Neuronal stem cell (in vitro differentiated cells): Measurements from ENCODE around the gene TESPA1.
A peak's percentile ranks its signal among the peaks of the same experiment; 100 is the strongest.

Source experiments
- DNase-seq: peaks from one replicate; pipeline ENCODE4 v3.0.0-alpha.2; 2013; ENCODE audit warnings: low spot score
- H2AFZ ChIP-seq: one replicate; pipeline ENCODE4 v1.6.1; 2013; ENCODE audit warnings: mild to moderate bottlenecking, low read length, inconsistent platforms
- H2AK5ac ChIP-seq: 2 replicates; pipeline ENCODE4 v1.6.1; 2013; ENCODE audit warnings: low read depth, mild to moderate bottlenecking, inconsistent platforms, low read length, moderate library complexity, mixed read lengths
- H2BK120ac ChIP-seq: 2 replicates; pipeline ENCODE4 v1.6.1; 2013; ENCODE audit warnings: low read depth, mild to moderate bottlenecking, inconsistent platforms, low read length, moderate library complexity, mixed read lengths
- H2BK12ac ChIP-seq: one replicate; pipeline ENCODE4 v1.6.1; 2013; ENCODE audit warnings: low read length, inconsistent platforms
- H2BK15ac ChIP-seq: 2 replicates; pipeline ENCODE4 v1.6.1; 2013; ENCODE audit warnings: mild to moderate bottlenecking, low read length, inconsistent platforms, mixed read lengths
- H2BK5ac ChIP-seq: one replicate; pipeline ENCODE4 v1.6.1; 2013; ENCODE audit warnings: inconsistent platforms, mild to moderate bottlenecking, low read length, moderate library complexity
- H3K14ac ChIP-seq: one replicate; pipeline ENCODE4 v1.6.1; 2013; ENCODE audit warnings: low read length, inconsistent platforms
- H3K18ac ChIP-seq: 2 replicates; pipeline ENCODE4 v1.6.1; 2013; ENCODE audit warnings: low read length, inconsistent platforms
- H3K23ac ChIP-seq: 2 replicates; pipeline ENCODE4 v1.6.1; 2013; ENCODE audit warnings: low read depth, mild to moderate bottlenecking, mixed read lengths, low read length, inconsistent platforms; ENCODE audit not compliant: poor library complexity
- H3K27ac ChIP-seq: replicated peaks from 3 replicates; pipeline ENCODE4 v1.5.1; 2013; ENCODE audit warnings: low read length, inconsistent platforms
- H3K27me3 ChIP-seq, 3 experiments: 2 replicates each; pipeline ENCODE4 v1.6.1; 2013; ENCODE audit warnings: low read length in 3 of 3, mild to moderate bottlenecking in 2 of 3, inconsistent platforms in 1 of 3, low read depth in 1 of 3, mixed read lengths in 1 of 3, moderate library complexity in 1 of 3; ENCODE audit not compliant: control insufficient read depth in 3 of 3, insufficient read depth in 3 of 3
- H3K36me3 ChIP-seq, 2 donors: replicated peaks in 1 of 2; 2 replicates each; pipeline ENCODE4 v1.6.1; 2013; ENCODE audit warnings: low read length in 2 of 2; ENCODE audit not compliant: control insufficient read depth in 2 of 2, insufficient read depth in 2 of 2
- H3K4ac ChIP-seq: 2 replicates; pipeline ENCODE4 v1.6.1; 2013; ENCODE audit warnings: inconsistent platforms, mild to moderate bottlenecking, low read length, moderate library complexity
- H3K4me1 ChIP-seq, 2 donors: 1 replicate in 1 of 2; 2 replicates in 1 of 2; pipeline ENCODE4 v1.6.1; 2013; ENCODE audit warnings: low read length in 2 of 2, low read depth in 1 of 2; ENCODE audit not compliant: control insufficient read depth in 2 of 2, insufficient read depth in 1 of 2
- H3K4me2 ChIP-seq: one replicate; pipeline ENCODE4 v1.6.1; 2013; ENCODE audit warnings: mild to moderate bottlenecking, low read length, inconsistent platforms; ENCODE audit not compliant: insufficient read depth, poor library complexity, severe bottlenecking
- H3K4me3 ChIP-seq, 2 donors: 2 replicates each; pipeline ENCODE4 v1.5.1; 2013; ENCODE audit warnings: low read length in 2 of 2, mild to moderate bottlenecking in 2 of 2, inconsistent platforms in 1 of 2, moderate library complexity in 1 of 2
- H3K79me1 ChIP-seq: one replicate; pipeline ENCODE4 v1.6.1; 2013; ENCODE audit warnings: low read depth, mild to moderate bottlenecking, inconsistent platforms, low read length, moderate library complexity
- H3K9ac ChIP-seq: one replicate; pipeline ENCODE4 v1.6.1; 2013; ENCODE audit warnings: mild to moderate bottlenecking, low read depth, low read length, inconsistent platforms; ENCODE audit not compliant: poor library complexity
- H3K9me3 ChIP-seq, 2 donors: replicated peaks in 1 of 2; 2 replicates each; pipeline versions ENCODE3 to v1.6.1; 2013; ENCODE audit warnings: low read length in 2 of 2, mild to moderate bottlenecking in 2 of 2, inconsistent platforms in 1 of 2, low read depth in 1 of 2, mixed read lengths in 1 of 2, moderate library complexity in 1 of 2; ENCODE audit not compliant: control insufficient read depth in 2 of 2, insufficient read depth in 1 of 2
- H4K8ac ChIP-seq: one replicate; pipeline ENCODE4 v1.6.1; 2013; ENCODE audit warnings: low read depth, mild to moderate bottlenecking, inconsistent platforms, low read length, moderate library complexity
- H4K91ac ChIP-seq: one replicate; pipeline ENCODE4 v1.6.1; 2013; ENCODE audit warnings: low read length, low read depth, mild to moderate bottlenecking, inconsistent platforms; ENCODE audit not compliant: poor library complexity
- WGBS, 2 donors: extraction: QIAGEN DNeasy Blood & Tissue Kit; methylation state at CpG; one replicate each; pipeline ENCODE4 v1.1.7; 2013; ENCODE audit warnings: missing lambda C conversion rate in 2 of 2, mixed read lengths in 1 of 2; ENCODE audit not compliant: insufficient read length in 2 of 2, insufficient replicate concordance in 1 of 2; ENCODE audit errors: extremely low coverage in 2 of 2; 5-methylcytosine and 5-hydroxymethylcytosine counted together

Gene TESPA1

DNA sequence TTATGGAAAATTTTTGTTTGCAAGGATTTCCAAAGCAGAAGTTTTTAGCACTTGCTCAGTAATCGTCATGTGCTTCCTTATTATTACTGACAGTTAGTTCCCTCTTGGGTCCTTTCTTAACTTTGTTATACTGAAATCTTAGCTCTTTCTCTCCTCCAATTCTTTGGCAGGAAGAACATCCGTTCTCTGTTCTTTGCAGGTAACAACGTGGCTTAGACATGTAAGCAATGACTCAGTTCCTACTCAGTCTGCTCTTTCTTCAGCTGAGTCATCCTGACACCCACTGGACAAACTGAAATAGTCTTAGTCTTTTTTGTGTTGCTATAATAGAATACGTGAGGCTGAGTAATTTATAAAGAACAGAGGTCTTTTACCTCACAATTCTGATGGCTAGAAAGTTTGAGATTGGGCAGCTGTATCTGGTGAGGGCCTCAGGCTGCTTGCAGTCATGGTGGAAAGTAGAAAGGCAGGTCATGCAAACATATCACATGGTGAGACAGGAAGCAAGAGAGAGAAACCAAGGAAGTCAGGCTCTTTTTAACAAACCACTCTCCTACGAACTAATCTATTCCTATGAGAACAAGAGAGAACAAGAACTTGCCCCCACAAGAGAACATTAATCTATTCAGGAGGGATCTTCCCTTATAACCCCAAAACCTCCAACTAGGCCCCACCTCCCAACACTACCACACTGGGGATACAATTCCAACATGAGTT is 49.2 kb downstream of the TESPA1 start:
- Histone ChIP-seq H3K9me3 (no peaks in the 10 kb centered on the region), H2BK5ac (no peak overlapping the region), H3K9ac (no peak overlapping the region), H3K4ac (no peak overlapping the region), H3K18ac (no peak overlapping the region), H3K4me1 (peaks cover 0 to 3% of the 10 kb centered on the region in 2 donors), H2BK12ac (no peak overlapping the region), H3K27ac (no peak overlapping the region), H2AK5ac (no peak overlapping the region), H4K91ac (no peak overlapping the region), H3K4me2 (no peak overlapping the region), H4K8ac (no peak overlapping the region), H3K79me1 (no peaks in the 10 kb centered on the region), H3K36me3 (no peaks in the 10 kb centered on the region), H3K27me3 (no peaks in the 10 kb centered on the region), H3K4me3 (no peak overlapping the region), H2AFZ (no peak overlapping the region), H3K23ac (no peak overlapping the region), H2BK15ac (no peak overlapping the region), H2BK120ac (no peak overlapping the region), H3K14ac (no peak overlapping the region)
- no CpG with 5 or more reads among the region's 5 CpGs for WGBS, 2 donors
- DNase-seq, result no peak

DNA sequence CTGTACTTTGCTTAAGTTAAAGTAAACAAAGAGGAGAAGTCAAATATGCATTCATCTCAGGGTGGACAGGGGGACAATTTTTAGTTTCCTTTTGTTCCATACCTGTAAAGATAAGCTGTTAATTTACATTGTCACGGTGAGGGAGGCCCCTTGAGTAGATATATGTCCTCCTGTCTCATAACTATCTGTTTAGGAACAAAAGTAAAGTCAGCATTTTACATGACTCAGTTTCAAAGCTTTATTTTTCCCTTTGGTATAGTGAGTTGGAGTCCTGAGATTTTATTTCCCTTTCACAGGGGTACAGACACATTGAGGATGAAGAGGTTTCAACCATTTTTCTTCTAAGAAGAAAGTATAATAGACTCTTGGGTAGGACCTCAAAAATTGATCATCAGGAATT is 50.1 kb downstream of the TESPA1 start:
- Histone ChIP-seq H3K4me1 (peaks cover 0 to 3% of the 10 kb centered on the region in 2 donors), H2AFZ (no peak overlapping the region), H2BK5ac (no peak overlapping the region), H3K4ac (no peak overlapping the region), H4K8ac (no peak overlapping the region), H2AK5ac (no peak overlapping the region), H2BK120ac (no peak overlapping the region), H3K27ac (no peak overlapping the region), H3K14ac (no peak overlapping the region), H3K4me2 (no peak overlapping the region), H3K9me3 (no peaks in the 10 kb centered on the region), H3K18ac (no peak overlapping the region), H2BK15ac (no peak overlapping the region), H4K91ac (no peak overlapping the region), H3K23ac (no peak overlapping the region), H3K4me3 (no peak overlapping the region), H3K9ac (no peak overlapping the region), H2BK12ac (no peak overlapping the region), H3K79me1 (no peaks in the 10 kb centered on the region), H3K36me3 (no peaks in the 10 kb centered on the region), H3K27me3 (no peaks in the 10 kb centered on the region)
- DNase-seq, result no peak
- WGBS, 2 donors, result no CpG with 5 or more reads among the region's 1 CpG

DNA sequence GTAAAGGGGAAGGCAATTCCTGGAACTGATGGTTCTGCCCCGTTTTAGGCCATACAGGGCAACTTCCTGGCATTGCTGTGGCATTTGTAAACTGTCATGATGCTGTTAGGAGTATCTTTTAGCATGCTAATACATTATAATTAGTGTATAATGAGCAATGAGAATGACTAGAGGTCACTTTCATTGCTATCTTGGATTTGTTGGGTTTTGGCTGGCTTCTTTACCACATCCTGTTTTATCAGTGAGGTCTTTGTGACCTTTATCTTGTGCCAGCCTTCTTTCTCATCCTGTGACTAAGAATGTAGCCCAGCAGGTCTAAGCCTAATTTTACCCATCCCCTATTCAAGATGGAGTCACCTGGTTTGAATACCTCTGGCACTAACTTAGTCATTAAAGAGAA is 51.2 kb downstream of the TESPA1 start:
- no peak overlapping the region for H3K4me3 ChIP-seq
- H3K14ac ChIP-seq, result no peak overlapping the region
- no peaks in the 10 kb centered on the region for H3K9me3 ChIP-seq
- no peak for DNase-seq
- no peak overlapping the region for H3K4ac ChIP-seq
- no peak overlapping the region for H3K18ac ChIP-seq
- no peak overlapping the region for H4K91ac ChIP-seq
- H3K27ac ChIP-seq, result no peak overlapping the region
- no peak overlapping the region for H2BK120ac ChIP-seq
- H3K27me3 ChIP-seq, result no peaks in the 10 kb centered on the region
- no peak overlapping the region for H2AFZ ChIP-seq
- H3K9ac ChIP-seq, result no peak overlapping the region
- H3K4me2 ChIP-seq, result no peak overlapping the region
- no peaks in the 10 kb centered on the region for H3K79me1 ChIP-seq
- no peak overlapping the region for H2BK5ac ChIP-seq
- peaks cover 0 to 3% of the 10 kb centered on the region in 2 donors for H3K4me1 ChIP-seq
- no peak overlapping the region for H2AK5ac ChIP-seq
- no CpG with 5 or more reads among the region's 1 CpG for WGBS, 2 donors
- no peak overlapping the region for H4K8ac ChIP-seq
- no peak overlapping the region for H3K23ac ChIP-seq
- H2BK15ac ChIP-seq, result no peak overlapping the region
- H3K36me3 ChIP-seq, result no peaks in the 10 kb centered on the region
- no peak overlapping the region for H2BK12ac ChIP-seq

DNA sequence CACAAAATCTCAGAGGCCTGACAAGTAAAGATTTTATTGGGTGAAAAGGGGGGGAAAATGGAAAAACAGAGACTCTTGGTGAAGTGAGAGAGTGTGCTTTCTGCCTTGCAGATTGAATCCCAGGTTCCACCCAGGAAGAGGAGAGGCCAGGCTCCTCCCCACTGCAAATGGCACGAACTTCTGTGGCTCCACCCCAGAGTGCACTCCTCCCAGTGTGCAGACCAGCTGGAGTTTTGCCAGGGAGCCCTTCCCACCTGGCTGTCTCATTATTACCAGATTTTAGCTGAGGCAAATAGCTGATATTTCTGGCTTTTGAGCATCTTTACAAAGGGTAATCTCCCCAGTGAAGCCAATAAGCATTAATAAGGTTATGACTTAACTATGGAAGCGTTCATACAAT is 51.9 kb downstream of the TESPA1 start:
- Histone ChIP-seq H3K4ac (no peak overlapping the region), H2BK120ac (no peak overlapping the region), H2BK12ac (no peak overlapping the region), H2AFZ (no peak overlapping the region), H3K4me1 (peaks cover 0 to 3% of the 10 kb centered on the region in 2 donors), H3K27ac (no peak overlapping the region), H3K36me3 (no peaks in the 10 kb centered on the region), H3K23ac (no peak overlapping the region), H4K8ac (no peak overlapping the region), H4K91ac (no peak overlapping the region), H3K9ac (no peak overlapping the region), H3K4me2 (no peak overlapping the region), H3K4me3 (no peak overlapping the region), H2BK5ac (no peak overlapping the region), H3K14ac (no peak overlapping the region), H3K27me3 (no peaks in the 10 kb centered on the region), H2BK15ac (no peak overlapping the region), H3K18ac (peak overlapping the region; percentile 48), H2AK5ac (no peak overlapping the region), H3K9me3 (no peaks in the 10 kb centered on the region), H3K79me1 (no peaks in the 10 kb centered on the region)
- DNase-seq, result no peak
- WGBS, 2 donors, result no CpG with 5 or more reads among the region's 2 CpGs
